Thyroid gland (tissue), 4 donors: Measurements from ENCODE around the gene ENTHD1.

ENCODE experiments used
- POLR2A ChIP-seq, 2 donors: fragments of 450-650 bp; IDR thresholded peaks; one replicate each; pipeline ENCODE4 v1.6.1; 2017; ENCODE audit warnings: antibody characterized with exemption in 2 of 2, mild to moderate bottlenecking in 2 of 2, moderate library complexity in 1 of 2
- TF ChIP-seq, protein P1 (sequence below), 6 experiments: fragments of 200-600 bp in 3 of 6; fragments of 450-650 bp in 3 of 6; sonication (generic) in 3 of 6; IDR thresholded peaks; one replicate each; pipeline ENCODE4 v1.5.1; 2016 to 2019; ENCODE audit warnings: antibody characterized with exemption in 6 of 6, mild to moderate bottlenecking in 2 of 6, inconsistent platforms in 1 of 6, moderate library complexity in 1 of 6

DNA sequence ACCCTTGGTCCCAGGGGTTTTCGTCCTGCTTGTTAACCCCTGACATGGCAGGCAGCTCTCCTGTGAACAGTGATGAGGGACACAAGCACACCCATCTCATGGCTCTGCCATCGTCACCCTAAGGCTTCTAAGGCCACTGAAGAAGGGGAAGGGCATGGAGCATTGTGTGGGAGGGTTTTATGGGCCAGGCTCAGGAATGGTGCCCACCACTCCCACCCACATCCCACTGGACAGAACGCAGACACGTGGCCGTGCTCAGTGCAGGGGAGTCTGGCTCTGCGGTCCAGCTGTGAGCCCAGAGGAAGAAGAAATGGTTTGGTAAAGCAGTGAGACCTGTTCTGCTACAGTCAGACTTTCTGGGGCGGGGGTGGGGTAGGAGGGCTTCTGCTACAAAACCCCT lies 193.0 kb downstream of the ENTHD1 start:
- TF ChIP-seq, protein P1, sequence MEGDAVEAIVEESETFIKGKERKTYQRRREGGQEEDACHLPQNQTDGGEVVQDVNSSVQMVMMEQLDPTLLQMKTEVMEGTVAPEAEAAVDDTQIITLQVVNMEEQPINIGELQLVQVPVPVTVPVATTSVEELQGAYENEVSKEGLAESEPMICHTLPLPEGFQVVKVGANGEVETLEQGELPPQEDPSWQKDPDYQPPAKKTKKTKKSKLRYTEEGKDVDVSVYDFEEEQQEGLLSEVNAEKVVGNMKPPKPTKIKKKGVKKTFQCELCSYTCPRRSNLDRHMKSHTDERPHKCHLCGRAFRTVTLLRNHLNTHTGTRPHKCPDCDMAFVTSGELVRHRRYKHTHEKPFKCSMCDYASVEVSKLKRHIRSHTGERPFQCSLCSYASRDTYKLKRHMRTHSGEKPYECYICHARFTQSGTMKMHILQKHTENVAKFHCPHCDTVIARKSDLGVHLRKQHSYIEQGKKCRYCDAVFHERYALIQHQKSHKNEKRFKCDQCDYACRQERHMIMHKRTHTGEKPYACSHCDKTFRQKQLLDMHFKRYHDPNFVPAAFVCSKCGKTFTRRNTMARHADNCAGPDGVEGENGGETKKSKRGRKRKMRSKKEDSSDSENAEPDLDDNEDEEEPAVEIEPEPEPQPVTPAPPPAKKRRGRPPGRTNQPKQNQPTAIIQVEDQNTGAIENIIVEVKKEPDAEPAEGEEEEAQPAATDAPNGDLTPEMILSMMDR (IDR thresholded peaks at IDR 0.05), result no peak
- no peak for TF ChIP-seq POLR2A (IDR thresholded peaks at IDR 0.05)
